ENCODE data around the gene MAP2K2.

MAP2K2 gene

GRCh38 chr19:4097501-4097900 is 26.4 kb downstream of the MAP2K2 start:
- DNase-seq, result no peak

GRCh38 chr19:4096049-4096892 is 27.7 kb downstream of the MAP2K2 start:
- DNase-seq, result no peak

GRCh38 chr19:4095488-4095844 is 28.5 kb downstream of the MAP2K2 start:
- no peak for DNase-seq

GRCh38 chr19:4094761-4095487 is 29.0 kb downstream of the MAP2K2 start:
- DNase-seq, result no peak

GRCh38 chr19:4094291-4094690 is 29.6 kb downstream of the MAP2K2 start:
- no peak for DNase-seq

GRCh38 chr19:4093643-4094175 is 30.2 kb downstream of the MAP2K2 start:
- no peak for DNase-seq

GRCh38 chr19:4090356-4091220 is 33.3 kb downstream of the MAP2K2 start:
- no peak for DNase-seq

- DNase-seq, result no peak
These were observed 34.0 kb downstream of the MAP2K2 start for GRCh38 chr19:4089946-4090345.

- DNase-seq, result no peak
These were observed 34.5 kb downstream of the MAP2K2 start for GRCh38 chr19:4089400-4089908.

GRCh38 chr19:4088975-4089374 is 34.9 kb downstream of the MAP2K2 start:
- no peak for DNase-seq

- no peak for DNase-seq
These were observed 35.9 kb downstream of the MAP2K2 start for GRCh38 chr19:4087787-4088679.

- DNase-seq, result no peak
These were observed 37.5 kb downstream of the MAP2K2 start for GRCh38 chr19:4086411-4086867.

- DNase-seq, result no peak
These were observed 39.4 kb downstream of the MAP2K2 start for GRCh38 chr19:4084547-4084877.

- DNase-seq, result peak; percentile 15
These were observed 40.0 kb downstream of the MAP2K2 start for GRCh38 chr19:4083677-4084546.

- DNase-seq, result no peak
These were observed 41.8 kb downstream of the MAP2K2 start for GRCh38 chr19:4082172-4082571.

GRCh38 chr19:4081441-4082129 is 42.3 kb downstream of the MAP2K2 start:
- no peak for DNase-seq

GRCh38 chr19:4080473-4080872 is 43.4 kb downstream of the MAP2K2 start:
- no peak for DNase-seq

- DNase-seq, result peak; percentile 41
These were observed 45.9 kb downstream of the MAP2K2 start for GRCh38 chr19:4077800-4078684.

GRCh38 chr19:4077007-4077374 is 46.9 kb downstream of the MAP2K2 start:
- no peak for DNase-seq

All from fibroblast of skin of right biceps (primary cell).